RPMI7951 (cell line): ENCODE measurements around the gene ITSN1. TPM values are rescaled to one million over a fixed set of nuclear protein-coding genes. Genes with fewer than 3 reads are reported as not detected.
"Not testable (repeated sequence)": the region's sequence is repeated elsewhere in the genome, so short reads cannot be mapped to it uniquely, and the experiment has no call there.

ENCODE experiments used
- DNase-seq: peaks from one replicate; pipeline ENCODE4 v3.0.0-alpha.2; 2012; ENCODE audit warnings: low read depth
- total RNA-seq: library from RNA; depleted of rRNA; stranded (reverse); fragments of >200 nt; shearing (Covaris generic); gene quantifications from 2 replicates; pipeline ENCODE4 v1.2.3, GENCODE V29; 2014

ITSN1 gene
- total RNA-seq, 1 experiment from 2014 or later: 25.8 TPM

- DNase-seq: no peak
These were observed 218.1 kb downstream of the ITSN1 start for GRCh38 chr21:33860332-33860879.

- no peak for DNase-seq
These were observed 218.8 kb downstream of the ITSN1 start for GRCh38 chr21:33861125-33861524.

GRCh38 chr21:33863191-33863590, 220.9 kb downstream of the ITSN1 start:
- not testable (repeated sequence) for DNase-seq

GRCh38 chr21:33864150-33864549, 221.8 kb downstream of the ITSN1 start:
- no peak for DNase-seq

GRCh38 chr21:33865176-33865575, 222.9 kb downstream of the ITSN1 start:
- no peak for DNase-seq

- no peak for DNase-seq
These were observed 223.8 kb downstream of the ITSN1 start for GRCh38 chr21:33865996-33866575.

- peak; percentile 67 for DNase-seq
These were observed 224.5 kb downstream of the ITSN1 start for GRCh38 chr21:33866826-33867225.

GRCh38 chr21:33867868-33868267, 225.6 kb downstream of the ITSN1 start:
- DNase-seq: not testable (repeated sequence)

GRCh38 chr21:33869873-33870272, 227.6 kb downstream of the ITSN1 start:
- DNase-seq: no peak

GRCh38 chr21:33870768-33871167, 228.5 kb downstream of the ITSN1 start:
- no peak for DNase-seq

- peak; percentile 18 for DNase-seq
These were observed 228.9 kb downstream of the ITSN1 start for GRCh38 chr21:33871171-33871570.

- DNase-seq: peak; percentile 23
These were observed 230.7 kb downstream of the ITSN1 start for GRCh38 chr21:33872881-33873515.

GRCh38 chr21:33874161-33874560, 231.9 kb downstream of the ITSN1 start:
- no peak for DNase-seq

GRCh38 chr21:33875026-33875695, 232.9 kb downstream of the ITSN1 start:
- DNase-seq: no peak

- no peak for DNase-seq
These were observed 236.5 kb downstream of the ITSN1 start for GRCh38 chr21:33878824-33879223.

GRCh38 chr21:33880626-33881025, 238.3 kb downstream of the ITSN1 start:
- no peak for DNase-seq

- DNase-seq: no peak
These were observed 239.6 kb downstream of the ITSN1 start for GRCh38 chr21:33881689-33882440.

- DNase-seq: no peak
These were observed 240.8 kb downstream of the ITSN1 start for GRCh38 chr21:33883118-33883517.

- peak; percentile 96 for DNase-seq
These were observed 242.3 kb downstream of the ITSN1 start for GRCh38 chr21:33884376-33885171.

- DNase-seq: no peak
These were observed 242.8 kb downstream of the ITSN1 start for GRCh38 chr21:33885172-33885514.

- no peak for DNase-seq
These were observed 244.0 kb downstream of the ITSN1 start for GRCh38 chr21:33886321-33886720.
